ENCODE data around the gene NCK1.
"Not testable (repeated sequence)": the region's sequence is repeated elsewhere in the genome, so short reads cannot be mapped to it uniquely, and the experiment has no call there.

The NCK1 gene

GRCh38 chr3:136959599-136959998 is 97.6 kb downstream of the NCK1 start:
- no peaks in the 10 kb centered on the region for H3K36me3 ChIP-seq (ENCODE audit: control insufficient read depth, insufficient read depth, low read length)
- H3K27me3 ChIP-seq (ENCODE audit: control insufficient read depth, insufficient read depth, low read length): no peaks in the 10 kb centered on the region
- H3K4me3 ChIP-seq (ENCODE audit: low read length): no peak overlapping the region
- no peak overlapping the region for H3K27ac ChIP-seq (ENCODE audit: low read depth, low read length)
- H3K4me1 ChIP-seq (ENCODE audit: control insufficient read depth, insufficient read depth, low read length): no peaks in the 10 kb centered on the region
- no peak overlapping the region for H3K9ac ChIP-seq (ENCODE audit: low read length)

- no peak overlapping the region for H3K27ac ChIP-seq (ENCODE audit: low read depth, low read length)
- H3K4me3 ChIP-seq (ENCODE audit: low read length): no peak overlapping the region
These were observed 99.1 kb downstream of the NCK1 start for GRCh38 chr3:136960838-136961836.

DNA sequence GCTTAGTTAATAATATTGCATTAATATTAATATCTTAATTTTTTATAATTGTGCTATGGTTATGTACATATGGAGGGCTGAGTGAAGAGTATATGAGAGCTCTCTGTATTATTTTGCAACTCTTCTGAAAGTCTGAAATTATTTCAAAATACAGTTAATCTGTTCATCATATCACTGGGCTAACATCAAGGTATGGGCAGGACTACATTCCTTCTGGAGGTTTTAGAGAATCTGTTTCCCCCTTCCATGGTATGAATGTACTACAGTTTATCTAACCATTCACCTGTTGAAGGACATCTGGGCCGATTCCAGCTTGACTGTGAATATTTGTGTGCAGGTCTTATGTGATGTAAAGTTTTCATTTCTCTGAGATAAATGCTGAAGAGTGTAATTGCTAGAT is 100.9 kb downstream of the NCK1 start:
- H3K27me3 ChIP-seq (ENCODE audit: control insufficient read depth, insufficient read depth, low read length): no peaks in the 10 kb centered on the region
- no peaks in the 10 kb centered on the region for H3K4me1 ChIP-seq (ENCODE audit: control insufficient read depth, insufficient read depth, low read length)

More at GRCh38 chr3:136960838-136961836, 99.1 kb downstream of the NCK1 start:
- Histone ChIP-seq H3K36me3 (ENCODE audit: control insufficient read depth, insufficient read depth, low read length) (no peaks in the 10 kb centered on the region), H3K4me1 (ENCODE audit: control insufficient read depth, insufficient read depth, low read length) (no peaks in the 10 kb centered on the region), H3K9ac (ENCODE audit: low read length) (no peak overlapping the region), H3K27me3 (ENCODE audit: control insufficient read depth, insufficient read depth, low read length) (no peaks in the 10 kb centered on the region)

DNA sequence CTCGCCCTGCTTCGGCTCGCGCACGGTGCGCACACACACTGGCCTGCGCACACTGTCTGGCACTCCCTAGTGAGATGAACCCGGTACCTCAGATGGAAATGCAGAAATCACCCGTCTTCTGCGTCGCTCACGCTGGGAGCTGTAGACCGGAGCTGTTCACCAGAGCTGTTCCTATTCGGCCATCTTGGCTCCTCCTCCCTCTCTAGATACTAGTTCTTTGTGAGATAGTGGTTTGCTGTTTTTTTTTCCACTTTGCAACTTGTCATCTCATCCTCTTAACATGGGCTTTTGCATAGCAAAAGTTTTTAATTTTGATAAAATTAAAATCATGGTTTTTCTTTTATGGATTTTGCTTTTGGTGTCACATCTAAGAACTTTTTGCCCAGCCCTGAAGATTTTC is 107.5 kb downstream of the NCK1 start:
- H3K27ac ChIP-seq (ENCODE audit: low read depth, low read length); H3K4me1 ChIP-seq (ENCODE audit: control insufficient read depth, insufficient read depth, low read length); H3K27me3 ChIP-seq (ENCODE audit: control insufficient read depth, insufficient read depth, low read length); H3K4me3 ChIP-seq (ENCODE audit: low read length); H3K9ac ChIP-seq (ENCODE audit: low read length); H3K36me3 ChIP-seq (ENCODE audit: control insufficient read depth, insufficient read depth, low read length): not testable (repeated sequence)

More for the DNA sequence above, 100.9 kb downstream of the NCK1 start:
- Histone ChIP-seq H3K36me3 (ENCODE audit: control insufficient read depth, insufficient read depth, low read length) (no peaks in the 10 kb centered on the region), H3K9ac (ENCODE audit: low read length) (no peak overlapping the region), H3K27ac (ENCODE audit: low read depth, low read length) (no peak overlapping the region), H3K4me3 (ENCODE audit: low read length) (no peak overlapping the region)

DNA sequence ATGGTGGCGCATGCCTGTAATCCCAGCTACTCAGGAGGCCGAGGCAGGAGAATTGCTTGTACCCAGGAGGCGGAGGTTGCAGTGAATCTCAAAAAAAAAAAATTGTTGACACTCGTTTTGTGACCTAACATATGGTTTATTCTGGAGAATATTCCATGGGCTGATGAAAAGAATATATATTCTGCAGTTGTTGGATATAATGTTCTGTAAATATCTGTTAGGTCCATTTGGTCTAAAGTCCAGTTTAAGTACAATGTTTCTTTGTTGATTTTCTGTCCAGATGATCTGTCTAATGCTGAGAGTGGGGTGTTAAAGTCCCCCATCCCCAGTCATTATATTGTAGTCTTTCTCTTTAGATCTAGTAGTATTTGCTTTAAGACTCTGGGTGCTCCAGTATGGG is 111.3 kb downstream of the NCK1 start:
- no peaks in the 10 kb centered on the region for H3K4me1 ChIP-seq (ENCODE audit: control insufficient read depth, insufficient read depth, low read length)
- no peaks in the 10 kb centered on the region for H3K36me3 ChIP-seq (ENCODE audit: control insufficient read depth, insufficient read depth, low read length)
- H3K27ac ChIP-seq (ENCODE audit: low read depth, low read length): no peak overlapping the region
- H3K27me3 ChIP-seq (ENCODE audit: control insufficient read depth, insufficient read depth, low read length): no peaks in the 10 kb centered on the region
- no peak overlapping the region for H3K4me3 ChIP-seq (ENCODE audit: low read length)
- no peak overlapping the region for H3K9ac ChIP-seq (ENCODE audit: low read length)

GRCh38 chr3:136974670-136975069 is 112.7 kb downstream of the NCK1 start:
- Histone ChIP-seq H3K9ac (ENCODE audit: low read length) (no peak overlapping the region), H3K4me1 (ENCODE audit: control insufficient read depth, insufficient read depth, low read length) (no peaks in the 10 kb centered on the region), H3K27ac (ENCODE audit: low read depth, low read length) (no peak overlapping the region), H3K27me3 (ENCODE audit: control insufficient read depth, insufficient read depth, low read length) (no peaks in the 10 kb centered on the region), H3K36me3 (ENCODE audit: control insufficient read depth, insufficient read depth, low read length) (no peaks in the 10 kb centered on the region), H3K4me3 (ENCODE audit: low read length) (no peak overlapping the region)

GRCh38 chr3:136979204-136979603 is 117.2 kb downstream of the NCK1 start:
- no peak overlapping the region for H3K27ac ChIP-seq (ENCODE audit: low read depth, low read length)
- no peak overlapping the region for H3K9ac ChIP-seq (ENCODE audit: low read length)
- no peaks in the 10 kb centered on the region for H3K4me1 ChIP-seq (ENCODE audit: control insufficient read depth, insufficient read depth, low read length)
- H3K27me3 ChIP-seq (ENCODE audit: control insufficient read depth, insufficient read depth, low read length): no peaks in the 10 kb centered on the region
- no peak overlapping the region for H3K4me3 ChIP-seq (ENCODE audit: low read length)
- H3K36me3 ChIP-seq (ENCODE audit: control insufficient read depth, insufficient read depth, low read length): no peaks in the 10 kb centered on the region

- H3K9ac ChIP-seq (ENCODE audit: low read length): no peak overlapping the region
- no peaks in the 10 kb centered on the region for H3K4me1 ChIP-seq (ENCODE audit: control insufficient read depth, insufficient read depth, low read length)
- H3K4me3 ChIP-seq (ENCODE audit: low read length): no peak overlapping the region
- H3K27me3 ChIP-seq (ENCODE audit: control insufficient read depth, insufficient read depth, low read length): no peaks in the 10 kb centered on the region
- no peak overlapping the region for H3K27ac ChIP-seq (ENCODE audit: low read depth, low read length)
- no peaks in the 10 kb centered on the region for H3K36me3 ChIP-seq (ENCODE audit: control insufficient read depth, insufficient read depth, low read length)
These were observed 117.7 kb downstream of the NCK1 start for GRCh38 chr3:136979684-136980083.

DNA sequence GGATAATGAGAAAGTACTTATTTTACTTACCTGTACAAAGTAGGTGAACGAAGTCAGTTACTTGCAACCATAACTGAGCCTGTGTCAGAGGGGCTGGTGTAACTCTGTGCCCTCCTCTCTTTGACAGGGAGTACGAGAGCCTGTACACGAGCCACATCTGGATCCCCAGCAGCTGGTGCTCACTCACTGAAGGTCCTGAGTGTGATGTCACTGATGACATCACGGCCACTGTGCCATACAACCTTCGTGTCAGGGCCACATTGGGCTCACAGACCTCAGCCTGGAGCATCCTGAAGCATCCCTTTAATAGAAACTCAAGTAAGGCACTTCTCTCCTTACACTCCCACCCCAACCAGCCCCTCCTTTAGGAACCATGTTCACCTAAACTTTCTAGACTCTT is 120.0 kb downstream of the NCK1 start:
- Histone ChIP-seq H3K27me3 (ENCODE audit: control insufficient read depth, insufficient read depth, low read length) (no peaks in the 10 kb centered on the region), H3K4me1 (ENCODE audit: control insufficient read depth, insufficient read depth, low read length) (no peaks in the 10 kb centered on the region), H3K27ac (ENCODE audit: low read depth, low read length) (no peak overlapping the region), H3K36me3 (ENCODE audit: control insufficient read depth, insufficient read depth, low read length) (no peaks in the 10 kb centered on the region), H3K9ac (ENCODE audit: low read length) (no peak overlapping the region), H3K4me3 (ENCODE audit: low read length) (no peak overlapping the region)

DNA sequence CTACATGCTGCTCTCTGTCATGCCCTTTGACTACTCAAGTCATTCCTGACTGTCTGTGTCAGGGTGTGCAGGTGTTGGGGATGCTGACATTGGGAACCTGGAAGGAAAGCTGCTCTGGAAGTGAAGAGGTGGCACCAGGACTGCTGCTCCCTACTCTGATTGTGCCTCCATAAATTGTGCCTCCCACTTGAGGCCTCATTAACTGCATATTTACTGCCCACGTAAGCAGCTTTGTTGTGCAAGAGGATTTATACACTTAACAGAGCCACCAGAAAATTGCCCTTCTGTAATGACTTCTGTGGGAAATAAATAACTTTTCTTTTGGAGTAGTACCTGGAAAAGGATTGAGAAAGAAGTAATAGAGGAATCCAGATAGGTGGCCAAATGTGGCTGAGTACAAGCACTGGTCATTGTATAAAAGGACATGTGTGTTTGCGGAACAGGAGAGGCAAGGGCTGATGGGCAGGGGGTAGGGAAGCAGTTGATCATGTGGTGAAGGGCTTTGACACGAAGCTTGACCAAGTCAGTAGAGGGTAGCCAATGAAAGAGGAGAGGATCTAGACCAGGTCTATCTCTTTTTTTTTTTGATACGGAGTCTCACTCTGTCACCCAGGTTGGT is 120.6 kb downstream of the NCK1 start:
- Histone ChIP-seq H3K36me3 (ENCODE audit: control insufficient read depth, insufficient read depth, low read length) (no peaks in the 10 kb centered on the region), H3K4me3 (ENCODE audit: low read length) (no peak overlapping the region), H3K4me1 (ENCODE audit: control insufficient read depth, insufficient read depth, low read length) (no peaks in the 10 kb centered on the region), H3K9ac (ENCODE audit: low read length) (no peak overlapping the region), H3K27ac (ENCODE audit: low read depth, low read length) (no peak overlapping the region), H3K27me3 (ENCODE audit: control insufficient read depth, insufficient read depth, low read length) (no peaks in the 10 kb centered on the region)

GRCh38 chr3:136984837-136985236 is 122.8 kb downstream of the NCK1 start:
- no peak overlapping the region for H3K9ac ChIP-seq (ENCODE audit: low read length)
- no peaks in the 10 kb centered on the region for H3K27me3 ChIP-seq (ENCODE audit: control insufficient read depth, insufficient read depth, low read length)
- no peaks in the 10 kb centered on the region for H3K4me1 ChIP-seq (ENCODE audit: control insufficient read depth, insufficient read depth, low read length)
- no peak overlapping the region for H3K27ac ChIP-seq (ENCODE audit: low read depth, low read length)
- no peaks in the 10 kb centered on the region for H3K36me3 ChIP-seq (ENCODE audit: control insufficient read depth, insufficient read depth, low read length)
- H3K4me3 ChIP-seq (ENCODE audit: low read length): no peak overlapping the region

GRCh38 chr3:136987398-136987980 is 125.5 kb downstream of the NCK1 start:
- not testable (repeated sequence) for H3K9ac ChIP-seq (ENCODE audit: low read length); H3K4me3 ChIP-seq (ENCODE audit: low read length); H3K4me1 ChIP-seq (ENCODE audit: control insufficient read depth, insufficient read depth, low read length); H3K36me3 ChIP-seq (ENCODE audit: control insufficient read depth, insufficient read depth, low read length); H3K27ac ChIP-seq (ENCODE audit: low read depth, low read length); H3K27me3 ChIP-seq (ENCODE audit: control insufficient read depth, insufficient read depth, low read length)
